Esophagus muscularis mucosa (tissue), 4 donors: ENCODE results near the gene NR2F1-AS1. TPM values are rescaled to one million over a fixed set of nuclear protein-coding genes. Genes with fewer than 3 reads are reported as not detected.

Experiments
- DNase-seq: peaks from one replicate; pipeline ENCODE4 v3.0.0-alpha.2; 2017; ENCODE audit errors: extremely low spot score
- H3K27ac ChIP-seq, 4 donors: fragments of 200-600 bp; sonication (generic); replicated peaks in 1 of 4; 1 replicate in 3 of 4; 2 replicates in 1 of 4; pipeline ENCODE4 v1.5.1; 2016 to 2019; ENCODE audit warnings: mild to moderate bottlenecking in 1 of 4
- H3K27me3 ChIP-seq, 4 donors: fragments of 200-600 bp; sonication (generic); one replicate each; pipeline versions ENCODE4 v1.5.1 to v1.6.0; 2016 to 2019
- H3K36me3 ChIP-seq, 4 donors: fragments of 200-600 bp; sonication (generic); one replicate each; pipeline ENCODE4 v1.5.1; 2016 to 2019
- H3K4me1 ChIP-seq, 4 donors: fragments of 200-600 bp; sonication (generic); one replicate each; pipeline ENCODE4 v1.5.1; 2016 to 2019
- H3K4me3 ChIP-seq, 4 donors: fragments of 200-600 bp; sonication (generic); 1 replicate in 2 of 4; 2 replicates in 2 of 4; pipeline ENCODE4 v1.5.1; 2016 to 2019; ENCODE audit warnings: mild to moderate bottlenecking in 4 of 4, moderate library complexity in 1 of 4
- H3K9me3 ChIP-seq, 4 donors: fragments of 200-600 bp; sonication (generic); 1 replicate in 3 of 4; 2 replicates in 1 of 4; pipeline ENCODE4 v1.5.1; 2016 to 2019
- EP300 ChIP-seq: sonication (generic); formaldehyde crosslinking; IDR thresholded peaks from one replicate; pipeline ENCODE4 v1.6.1; 2017; ENCODE audit warnings: antibody characterized with exemption
- POLR2A ChIP-seq: fragments of 450-650 bp; IDR thresholded peaks from one replicate; pipeline ENCODE4 v1.6.1; 2017; ENCODE audit warnings: antibody characterized with exemption, moderate library complexity, mild to moderate bottlenecking, low read depth
- POLR2AphosphoS5 ChIP-seq, 2 donors: sonication (generic); formaldehyde crosslinking; IDR thresholded peaks; one replicate each; pipeline ENCODE4 v1.6.1; 2017; ENCODE audit warnings: antibody characterized with exemption in 2 of 2
- WGBS: methylation state at CpG from one replicate; pipeline ENCODE4 v1.1.5; 2018; 5-methylcytosine and 5-hydroxymethylcytosine counted together
- intact Hi-C: fragments of 100-400 bp; cut with DNase I; formaldehyde crosslinking; loops from one replicate; pipeline ENCODE4 v1.15.1; 2023
- total RNA-seq, 4 donors: library from RNA; depleted of rRNA; stranded (reverse); fragments of >200 nt; gene quantifications; one replicate each; pipeline versions ENCODE4 v1.1.0 to v1.2.1, GENCODE V29; 2016
- TF ChIP-seq, protein P1 (sequence below), 3 experiments: fragments of 200-600 bp in 2 of 3; fragments of 450-650 bp in 1 of 3; sonication (generic) in 2 of 3; IDR thresholded peaks; one replicate each; pipeline ENCODE4 v1.5.1; 2017 to 2019; ENCODE audit warnings: antibody characterized with exemption in 3 of 3, mild to moderate bottlenecking in 2 of 3, moderate library complexity in 1 of 3

The NR2F1-AS1 gene
- total RNA-seq, 4 donors from 2014 or later = 8.6 to 22.8 (median 9.5) TPM

GRCh38 chr5:93599399-93600120 is 18.5 kb upstream of the NR2F1-AS1 start:
- peak; percentile 90 for DNase-seq
- 35% methylated on average over 17 of the region's 17 CpGs for WGBS
- H3K27me3 ChIP-seq = peaks cover 0 to 58% (median 9%) of the 10 kb centered on the region in 4 donors
- peak overlapping the region; percentile 62 to 89 (median 77) for H3K27ac ChIP-seq
- TF ChIP-seq POLR2AphosphoS5 (IDR thresholded peaks at IDR 0.05) (peak in 1 of 2 donors; percentile 39), POLR2A (no peak)
- TF ChIP-seq, protein P1, sequence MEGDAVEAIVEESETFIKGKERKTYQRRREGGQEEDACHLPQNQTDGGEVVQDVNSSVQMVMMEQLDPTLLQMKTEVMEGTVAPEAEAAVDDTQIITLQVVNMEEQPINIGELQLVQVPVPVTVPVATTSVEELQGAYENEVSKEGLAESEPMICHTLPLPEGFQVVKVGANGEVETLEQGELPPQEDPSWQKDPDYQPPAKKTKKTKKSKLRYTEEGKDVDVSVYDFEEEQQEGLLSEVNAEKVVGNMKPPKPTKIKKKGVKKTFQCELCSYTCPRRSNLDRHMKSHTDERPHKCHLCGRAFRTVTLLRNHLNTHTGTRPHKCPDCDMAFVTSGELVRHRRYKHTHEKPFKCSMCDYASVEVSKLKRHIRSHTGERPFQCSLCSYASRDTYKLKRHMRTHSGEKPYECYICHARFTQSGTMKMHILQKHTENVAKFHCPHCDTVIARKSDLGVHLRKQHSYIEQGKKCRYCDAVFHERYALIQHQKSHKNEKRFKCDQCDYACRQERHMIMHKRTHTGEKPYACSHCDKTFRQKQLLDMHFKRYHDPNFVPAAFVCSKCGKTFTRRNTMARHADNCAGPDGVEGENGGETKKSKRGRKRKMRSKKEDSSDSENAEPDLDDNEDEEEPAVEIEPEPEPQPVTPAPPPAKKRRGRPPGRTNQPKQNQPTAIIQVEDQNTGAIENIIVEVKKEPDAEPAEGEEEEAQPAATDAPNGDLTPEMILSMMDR (IDR thresholded peaks at IDR 0.05) = no peak
- no peaks in the 10 kb centered on the region for H3K9me3 ChIP-seq
- H3K4me3 ChIP-seq = peak overlapping the region in 3 of 4 donors; percentile 5 to 36 (median 9)
- peaks cover 0 to 11% (median 2%) of the 10 kb centered on the region in 4 donors for H3K36me3 ChIP-seq
- intact Hi-C loops = loop anchor here (10.0 kb wide), 1 partner anchor 195 kb away; no protein-coding TSS in a partner anchor
- peaks cover 7 to 41% (median 24%) of the 10 kb centered on the region in 4 donors for H3K4me1 ChIP-seq

GRCh38 chr5:93599001-93599379 is 18.0 kb upstream of the NR2F1-AS1 start:
- H3K36me3 ChIP-seq = peaks cover 0 to 15% (median 2%) of the 10 kb centered on the region in 4 donors
- peak overlapping the region in 3 of 4 donors; percentile 5 to 36 (median 9) for H3K4me3 ChIP-seq
- TF ChIP-seq, protein P1 (IDR thresholded peaks at IDR 0.05) = no peak
- no peak for TF ChIP-seq POLR2AphosphoS5 (IDR thresholded peaks at IDR 0.05)
- TF ChIP-seq POLR2A = no peak
- TF ChIP-seq EP300 = no peak
- no peaks in the 10 kb centered on the region for H3K9me3 ChIP-seq
- peaks cover 0 to 52% (median 5%) of the 10 kb centered on the region in 4 donors for H3K27me3 ChIP-seq
- DNase-seq = no peak
- intact Hi-C loops = no loop called here
- WGBS = 49% methylated on average over 5 of the region's 5 CpGs
- H3K27ac ChIP-seq = peak overlapping the region; percentile 31 to 89 (median 77)
- peaks cover 2 to 36% (median 19%) of the 10 kb centered on the region in 4 donors for H3K4me1 ChIP-seq

GRCh38 chr5:93598091-93599000 is 17.3 kb upstream of the NR2F1-AS1 start:
- DNase-seq = peak; percentile 83
- intact Hi-C loops = no loop called here
- peak overlapping the region; percentile 40 to 89 (median 77) for H3K27ac ChIP-seq
- peak overlapping the region in 2 of 4 donors; percentile 5 to 27 for H3K4me3 ChIP-seq
- 45% methylated on average over 20 of the region's 28 CpGs for WGBS
- H3K4me1 ChIP-seq = peaks cover 0 to 29% (median 14%) of the 10 kb centered on the region in 4 donors
- H3K9me3 ChIP-seq = no peaks in the 10 kb centered on the region
- TF ChIP-seq, protein P1 (IDR thresholded peaks at IDR 0.05) = no peak
- TF ChIP-seq POLR2AphosphoS5 (IDR thresholded peaks at IDR 0.05) (no peak), EP300 (no peak), POLR2A (no peak)
- H3K27me3 ChIP-seq = peaks cover 0 to 51% (median 2%) of the 10 kb centered on the region in 4 donors
- H3K36me3 ChIP-seq = peaks cover 0 to 21% (median 5%) of the 10 kb centered on the region in 4 donors

DNA sequence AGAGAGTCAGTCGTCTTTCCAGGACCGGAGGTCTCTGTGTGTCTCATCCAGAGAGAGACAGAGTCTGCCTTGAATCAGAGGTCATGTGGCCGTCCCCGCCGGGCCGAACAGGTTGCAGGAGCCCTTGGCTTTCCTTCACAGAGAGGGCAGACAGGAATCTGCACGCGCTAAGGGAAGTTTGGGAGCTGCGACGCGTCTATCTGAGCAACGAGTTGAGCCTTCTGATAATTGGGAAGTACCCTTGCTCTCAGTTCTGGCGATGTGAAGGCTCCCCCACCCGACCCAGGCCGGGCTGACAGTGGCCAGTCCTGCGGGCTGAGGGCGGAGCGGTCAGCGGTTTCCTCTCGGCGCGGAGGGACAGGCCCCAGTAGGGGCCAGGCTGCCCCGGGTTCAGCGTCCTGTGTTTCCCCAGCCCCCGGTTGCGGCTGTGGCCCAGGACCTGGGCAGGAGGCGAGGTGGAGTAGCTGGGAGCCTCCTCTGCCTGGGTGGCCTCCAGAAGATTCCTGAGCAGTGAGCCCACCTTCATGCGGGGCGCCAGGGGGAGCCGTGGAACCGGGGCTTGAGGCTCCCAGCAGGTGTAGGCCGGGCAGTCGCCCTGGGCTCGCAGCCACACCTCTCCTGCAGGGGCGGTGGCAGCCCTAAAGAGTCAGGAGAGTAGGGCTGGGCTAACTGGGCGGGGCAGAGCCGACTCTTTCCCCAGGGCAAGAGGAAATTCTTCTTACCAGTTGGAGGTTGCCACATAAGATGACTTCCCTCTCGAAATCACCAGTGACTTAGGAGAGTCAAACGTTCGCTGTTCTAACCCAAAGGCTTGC is 15.9 kb upstream of the NR2F1-AS1 start:
- intact Hi-C loops = no loop called here
- DNase-seq = peak; percentile 75
- Histone ChIP-seq H3K4me1 (peaks cover 0 to 37% (median 15%) of the 10 kb centered on the region in 4 donors), H3K4me3 (no peak overlapping the region), H3K9me3 (no peaks in the 10 kb centered on the region), H3K27me3 (peaks cover 0 to 41% (median 0%) of the 10 kb centered on the region in 4 donors), H3K36me3 (peaks cover 0 to 22% (median 5%) of the 10 kb centered on the region in 4 donors), H3K27ac (peak overlapping the region in 3 of 4 donors; percentile 76 to 89 (median 78))
- WGBS = 70% methylated on average over 22 of the region's 40 CpGs
- TF ChIP-seq POLR2A = no peak
- TF ChIP-seq, protein P1 (IDR thresholded peaks at IDR 0.05) = no peak
- TF ChIP-seq EP300 = no peak
- TF ChIP-seq POLR2AphosphoS5 (IDR thresholded peaks at IDR 0.05) = no peak
